Cardiac ventricle fibroblast (primary cell): ENCODE measurements around the gene CRYGB. TPM values are rescaled to one million over a fixed set of nuclear protein-coding genes. Genes with fewer than 3 reads are reported as not detected.

Experiments used
- total RNA-seq: library from RNA; depleted of rRNA; stranded (reverse); fragments of >200 nt; gene quantifications from 2 replicates; pipeline ENCODE4 v1.2.3, GENCODE V29; 2015

Gene CRYGB, protein sequence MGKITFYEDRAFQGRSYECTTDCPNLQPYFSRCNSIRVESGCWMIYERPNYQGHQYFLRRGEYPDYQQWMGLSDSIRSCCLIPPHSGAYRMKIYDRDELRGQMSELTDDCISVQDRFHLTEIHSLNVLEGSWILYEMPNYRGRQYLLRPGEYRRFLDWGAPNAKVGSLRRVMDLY
- total RNA-seq: not detected in 2 replicates

DNA sequence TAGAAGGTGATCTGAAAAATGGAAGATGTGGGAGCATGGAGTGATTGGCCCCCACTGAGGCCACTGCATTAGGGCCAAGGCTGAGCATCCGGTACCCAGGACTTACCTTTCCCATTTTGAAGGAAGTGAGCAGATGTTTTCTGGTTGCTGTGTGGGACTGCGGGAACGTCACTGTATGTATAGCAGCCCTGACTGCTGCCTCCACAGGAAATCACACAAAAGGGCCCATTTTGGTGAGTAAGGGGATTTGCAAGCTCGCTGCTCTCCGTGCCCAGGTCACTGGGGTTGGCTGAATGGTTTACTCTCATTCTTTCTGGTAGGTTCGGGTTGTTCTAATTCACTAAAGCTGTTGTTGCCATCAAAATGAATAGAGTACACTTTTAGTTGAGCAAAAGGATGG is at the start of gene CRYGB:
TSS of gene CRYGB (minus strand) at position 153 of the 400 bp plus-strand sequence. CDS start at position 115, 38 bp downstream.

DNA sequence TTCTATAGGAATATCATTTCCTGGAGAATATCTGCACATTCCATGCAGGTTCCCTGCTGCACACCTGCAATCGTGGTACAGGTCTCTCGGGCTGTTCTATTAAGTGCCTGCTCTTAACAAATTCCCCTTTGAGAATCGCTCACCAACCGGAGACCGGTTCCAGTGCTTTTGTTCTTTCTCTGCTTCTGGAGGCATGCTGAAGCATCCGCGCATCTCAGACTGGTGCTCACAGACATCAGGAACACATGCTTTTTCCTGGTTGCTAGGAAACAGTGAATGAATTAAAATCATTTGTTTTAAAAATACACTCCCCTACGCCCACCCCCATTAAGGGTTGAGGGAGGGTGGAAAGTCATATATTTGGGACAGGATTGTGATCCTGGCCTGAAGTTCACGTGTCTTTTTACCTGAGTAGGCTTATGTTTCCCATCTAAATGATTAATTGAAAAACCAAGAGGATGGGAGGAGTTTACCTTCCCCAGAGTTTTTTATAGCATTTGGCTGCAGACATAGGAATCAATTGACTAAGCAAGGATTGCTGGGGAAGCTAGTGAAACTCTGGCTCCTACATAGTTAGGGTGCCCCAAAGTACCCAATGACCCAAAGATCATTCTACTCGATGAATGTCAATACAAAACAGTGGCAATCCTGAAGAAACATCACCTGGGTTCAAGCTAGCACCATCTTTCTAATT is 44.0 kb upstream of the CRYGB start, which contains the start of gene C2orf80:
TSS of gene C2orf80 (minus strand) at position 221 of the 694 bp plus-strand sequence. CDS start 3,044 bp downstream, outside the sequence.

DNA sequence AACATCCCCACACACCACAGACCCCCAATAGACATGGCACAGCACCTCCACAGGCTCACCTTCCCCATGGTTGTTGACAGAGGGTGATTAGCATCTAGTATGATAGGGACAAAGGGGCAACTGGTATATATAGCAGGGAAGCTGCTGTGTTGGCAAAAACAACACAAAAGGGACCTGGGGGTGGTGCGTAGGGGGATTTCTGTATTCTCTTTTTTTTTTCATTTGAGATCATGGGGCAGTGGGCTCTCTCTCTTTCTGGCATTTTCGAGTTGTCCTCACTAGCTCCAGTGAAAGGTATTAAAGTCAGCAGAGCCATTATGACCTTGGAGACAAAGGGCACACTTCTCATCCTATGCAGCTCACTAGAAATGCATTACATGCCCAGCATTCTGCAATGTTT is 17.5 kb upstream of the CRYGB start, which contains the start of gene CRYGA:
TSS of gene CRYGA (minus strand) at position 101 of the 400 bp plus-strand sequence. CDS start at position 68, 33 bp downstream.

GRCh38 chr2:208129744-208130711 is 15.9 kb downstream of the CRYGB start, which contains the start of gene CRYGC:
Gene CRYGC (minus strand): TSS chr2:208129828. CDS start chr2:208129792, 36 bp downstream.

GRCh38 chr2:208124013-208124715 is 21.8 kb downstream of the CRYGB start, which contains the start of gene CRYGD:
Gene CRYGD (minus strand): TSS chr2:208124524. CDS start chr2:208124473, 51 bp downstream.

Other genes starting within 250 kb of the CRYGB start
- 6.1 and 8.4 TPM in 2 replicates for gene PLEKHM3, start 120.6 kb downstream of the CRYGB start, total RNA-seq
- gene CRYGD, start 21.6 kb downstream of the CRYGB start, total RNA-seq: not detected in 2 replicates
- not detected in 2 replicates for gene CRYGC, start 16.3 kb downstream of the CRYGB start, total RNA-seq
- not detected in 2 replicates for gene CRYGA, start 17.4 kb upstream of the CRYGB start, total RNA-seq
- gene C2orf80, start 43.9 kb upstream of the CRYGB start, total RNA-seq: not detected in 2 replicates
- gene IDH1, start 108.9 kb upstream of the CRYGB start, total RNA-seq: 50.9 and 57.2 TPM in 2 replicates
- gene PIKFYVE, start 120.1 kb upstream of the CRYGB start, total RNA-seq: 14.2 and 15.6 TPM in 2 replicates